Fibroblast of the aortic adventitia (primary cell): Measurements from ENCODE around the gene GDPD3. TPM values are rescaled to one million over a fixed set of nuclear protein-coding genes. Genes with fewer than 3 reads are reported as not detected.

Experiments
- DNase-seq: peaks from one replicate; pipeline ENCODE4 v3.0.0-alpha.2; 2010; ENCODE audit warnings: low read depth
- H3K4me3 ChIP-seq: 2 replicates; pipeline ENCODE4 v1.5.1; 2011; ENCODE audit warnings: low read depth, mild to moderate bottlenecking, control low read depth, low read length, moderate library complexity
- CTCF ChIP-seq: IDR thresholded peaks from 2 replicates; pipeline ENCODE4 v1.5.1; 2011; ENCODE audit warnings: mild to moderate bottlenecking, low read length, control low read depth, inconsistent platforms; ENCODE audit not compliant: insufficient read depth
- total RNA-seq: library from RNA; depleted of rRNA; stranded (reverse); fragments of >200 nt; gene quantifications from 2 replicates; pipeline ENCODE4 v1.2.3, GENCODE V29; 2012; ENCODE audit warnings: low replicate concordance

Gene GDPD3
- total RNA-seq, 1 donor: 1.5 TPM

DNA sequence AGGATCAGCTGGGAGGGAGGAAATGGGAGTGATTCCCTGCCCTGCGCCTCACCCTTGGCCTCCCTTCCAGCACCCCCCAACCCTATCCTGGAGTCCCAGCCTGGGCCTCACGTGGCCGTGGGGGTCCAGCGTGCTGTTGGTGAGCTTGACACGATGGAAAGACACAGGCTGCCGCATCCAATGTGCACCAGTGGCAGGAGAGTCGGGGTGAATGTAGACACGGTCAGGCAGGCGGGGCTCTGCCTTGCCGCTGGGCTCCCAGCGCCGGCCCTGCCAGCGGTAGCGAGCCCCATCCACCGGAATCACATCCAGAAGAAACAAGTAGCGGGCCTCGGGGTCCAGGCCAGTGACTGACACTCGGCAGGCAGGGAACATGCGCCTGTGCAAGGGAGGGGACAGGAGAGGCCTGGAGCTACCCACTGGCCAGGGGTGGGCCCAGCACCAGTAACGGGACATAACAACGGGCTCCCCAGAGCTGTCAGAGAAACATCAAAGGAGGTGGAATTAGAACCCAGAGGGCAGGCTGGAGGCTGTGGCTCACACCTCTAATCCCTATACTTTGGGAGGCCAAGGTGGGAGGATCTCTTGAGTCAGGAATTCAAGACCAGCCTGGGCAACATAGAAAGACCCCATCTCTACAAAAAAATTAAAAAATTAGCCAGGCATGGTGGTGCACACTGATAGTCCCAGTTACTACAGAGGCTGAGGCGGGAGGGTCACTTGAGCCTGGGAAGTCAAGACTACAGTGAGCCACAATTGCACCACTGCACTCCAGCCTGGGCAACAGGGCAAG lies 24.3 kb downstream of the GDPD3 start:
- TF ChIP-seq CTCF: no peak
- DNase-seq: no peak

DNA sequence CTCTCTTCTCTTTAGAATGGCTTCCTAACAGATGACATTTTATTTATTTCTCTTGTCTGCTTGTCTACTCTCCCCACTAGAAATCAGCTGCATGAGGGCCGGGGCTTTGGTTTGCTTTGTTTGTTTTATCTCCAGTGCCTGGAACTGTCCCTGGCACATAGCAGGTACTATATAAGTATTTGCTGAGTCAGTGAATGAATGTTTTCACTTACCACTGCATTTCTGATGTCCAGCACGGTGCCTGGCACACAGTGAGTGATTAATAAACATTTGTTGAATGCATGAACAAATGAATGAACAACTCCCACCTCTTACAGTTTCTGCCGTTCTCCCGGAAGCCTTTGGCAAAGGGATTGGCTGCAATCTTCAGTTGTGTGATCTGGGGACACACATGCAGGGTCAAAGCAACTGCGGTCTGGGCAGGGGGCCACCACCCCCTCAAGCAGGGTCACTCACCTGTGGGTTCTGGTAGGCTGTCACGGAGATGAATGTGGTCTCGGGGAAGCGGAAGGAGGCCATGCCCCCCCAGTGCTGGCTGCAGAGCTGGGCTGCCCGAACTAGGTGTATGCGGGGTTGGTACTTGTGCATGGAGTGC lies 25.0 kb downstream of the GDPD3 start:
- H3K4me3 ChIP-seq: no peak overlapping the region
- TF ChIP-seq CTCF: no peak
- no peak for DNase-seq

More for the DNA sequence above, 24.3 kb downstream of the GDPD3 start:
- H3K4me3 ChIP-seq: no peak overlapping the region

DNA sequence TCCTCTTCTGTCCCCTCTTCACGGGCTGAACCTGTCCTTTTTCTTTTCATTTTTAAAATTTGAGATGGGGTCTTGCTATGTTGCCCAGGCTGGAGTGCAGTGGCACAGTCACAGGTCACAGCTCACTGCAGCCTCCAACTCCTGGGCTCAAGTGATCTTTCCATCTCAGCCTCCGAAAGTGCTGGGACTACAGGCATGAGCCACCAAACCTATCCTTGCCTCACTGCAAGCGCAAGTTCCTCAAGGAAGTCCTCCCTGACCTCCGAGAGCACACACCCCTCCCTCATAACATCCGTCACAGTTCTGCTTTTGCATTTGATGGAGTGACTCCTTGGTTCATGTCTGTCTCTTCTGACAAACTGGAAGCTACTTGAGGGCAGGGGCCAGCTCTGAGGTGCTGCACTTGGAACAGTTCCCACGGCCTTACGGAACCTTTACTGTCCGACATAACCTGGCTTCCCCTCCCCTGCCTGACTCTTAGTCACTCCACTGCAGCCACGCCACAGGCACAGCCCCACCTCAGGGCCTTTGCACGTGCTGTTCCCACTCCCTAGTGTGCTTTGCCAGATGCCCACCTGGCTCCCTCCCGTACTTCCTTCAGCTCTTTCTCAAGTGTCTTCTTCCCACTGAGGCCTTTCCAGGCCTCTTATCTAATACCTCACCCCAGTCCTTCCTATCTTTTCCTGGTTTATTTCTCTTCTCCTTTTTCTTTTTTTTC lies 26.0 kb downstream of the GDPD3 start:
- H3K4me3 ChIP-seq: no peak overlapping the region
- no peak for DNase-seq
- TF ChIP-seq CTCF: no peak

DNA sequence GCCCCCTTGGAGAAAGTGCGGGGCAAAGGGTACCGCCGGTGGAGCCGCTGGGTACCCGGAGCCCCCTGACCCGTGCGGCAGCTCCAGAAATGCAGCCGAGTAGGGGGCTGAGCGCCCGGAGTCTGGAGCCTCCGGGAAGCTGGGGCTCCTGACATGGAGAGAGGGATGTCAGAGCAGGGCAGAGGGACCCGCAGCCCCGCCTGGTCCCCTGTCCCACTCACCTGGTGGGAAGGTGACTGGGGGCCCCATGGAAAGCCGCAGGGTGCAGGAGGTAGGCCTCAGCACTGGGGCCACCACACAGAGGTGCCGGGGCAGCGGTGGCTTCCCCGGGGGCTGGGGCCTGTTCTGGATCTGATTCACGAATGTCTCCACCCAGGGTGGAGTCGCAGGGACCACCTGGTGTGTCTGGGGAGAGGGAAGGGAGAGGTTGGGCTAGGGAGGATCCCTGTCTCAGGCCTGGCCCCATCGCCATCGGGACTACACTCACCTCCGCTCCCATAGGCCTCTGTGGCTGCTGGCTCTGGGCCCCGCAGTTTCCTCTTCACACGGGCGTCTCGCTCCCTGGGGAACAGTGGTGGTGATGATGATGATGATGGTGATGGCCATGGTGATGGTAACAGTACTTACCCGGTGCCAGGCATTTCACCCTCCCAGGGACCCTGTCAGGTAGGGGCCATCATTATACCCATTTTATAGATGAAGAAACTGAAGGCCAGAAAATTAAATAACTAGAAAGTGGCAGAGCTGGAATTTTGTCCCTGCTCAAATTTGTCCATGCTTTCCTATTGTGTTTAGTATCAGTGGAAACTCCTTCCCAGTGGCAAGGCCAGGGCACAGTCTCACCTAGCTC lies 26.8 kb downstream of the GDPD3 start:
- no peak for DNase-seq
- no peak for TF ChIP-seq CTCF
- no peak overlapping the region for H3K4me3 ChIP-seq

DNA sequence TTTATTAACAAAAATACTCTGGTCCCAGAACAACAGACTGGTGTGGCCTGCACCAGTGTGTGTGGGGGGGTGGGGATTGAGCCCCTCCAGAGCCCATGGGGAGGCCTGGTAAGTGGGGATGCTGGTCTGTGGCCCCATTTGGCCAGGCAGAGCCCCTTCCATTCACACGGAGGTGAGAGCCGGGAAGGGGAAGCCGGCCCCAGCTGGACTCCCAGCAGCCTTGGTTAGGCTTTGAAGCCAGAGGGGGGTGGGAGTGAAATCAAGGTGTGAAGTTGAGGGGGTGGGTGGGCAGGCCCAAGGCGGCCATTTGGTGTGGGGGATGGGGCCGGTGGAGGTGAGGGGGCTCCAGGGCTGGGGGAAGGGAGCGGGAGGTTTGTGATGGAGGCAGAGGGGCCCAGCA lies 27.5 kb downstream of the GDPD3 start:
- no peak for TF ChIP-seq CTCF
- no peak overlapping the region for H3K4me3 ChIP-seq
- no peak for DNase-seq

DNA sequence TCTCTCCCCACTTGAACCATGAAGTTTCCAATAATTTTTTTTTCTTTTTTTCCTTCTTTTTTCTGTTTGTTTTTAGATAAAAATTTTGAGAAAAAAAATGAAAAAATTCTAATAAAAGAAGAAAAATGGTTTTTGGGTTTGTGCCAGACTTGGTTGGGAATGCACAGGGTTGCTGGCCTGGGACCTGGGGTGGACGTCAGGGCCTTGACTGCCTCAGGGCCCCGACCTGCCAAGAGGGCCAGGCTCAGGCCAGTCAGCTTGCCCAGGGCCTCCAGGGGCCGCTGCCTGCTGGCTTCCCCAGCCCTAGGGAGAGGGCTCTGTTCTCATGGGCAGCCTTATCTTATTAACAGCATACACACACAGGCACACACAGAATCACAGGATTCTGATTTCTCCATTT lies 28.1 kb downstream of the GDPD3 start:
- TF ChIP-seq CTCF: peak; percentile 6
- H3K4me3 ChIP-seq: no peak overlapping the region
- peak; percentile 46 for DNase-seq
